Heart right ventricle (tissue), 16 donors: ENCODE measurements around the gene DENND1A. TPM values are rescaled to one million over a fixed set of nuclear protein-coding genes. Genes with fewer than 3 reads are reported as not detected.

ENCODE experiments used
- ATAC-seq, 8 donors: fragments of 200-7000 bp; cut with Tn5 transposase; one replicate each; pipeline ENCODE4 v1.9.1; 2020; ENCODE audit warnings: mild to moderate bottlenecking in 8 of 8, moderate library complexity in 8 of 8, moderate number of reproducible peaks in 1 of 8
- DNase-seq, 2 donors: peaks; one replicate each; pipeline ENCODE4 v3.0.0-alpha.2; 2020
- H3K27ac ChIP-seq, 10 donors: fragments of 200-600 bp; sonication (generic) in 2 of 10; one replicate each; pipeline versions ENCODE4 v1.5.0 to v1.8.0; 2020 to 2022; ENCODE audit warnings: mild to moderate bottlenecking in 3 of 10
- H3K27me3 ChIP-seq, 7 donors: fragments of 200-600 bp; one replicate each; pipeline ENCODE4 v1.8.0; 2021 to 2022; ENCODE audit warnings: mild to moderate bottlenecking in 2 of 7
- H3K36me3 ChIP-seq, 9 donors: fragments of 200-600 bp; sonication (generic) in 1 of 9; one replicate each; pipeline versions ENCODE4 v1.5.0 to v1.8.0; 2020 to 2022; ENCODE audit warnings: mild to moderate bottlenecking in 2 of 9
- H3K4me1 ChIP-seq, 9 donors: fragments of 200-600 bp; sonication (generic) in 1 of 9; one replicate each; pipeline versions ENCODE4 v1.5.0 to v1.8.0; 2020 to 2022; ENCODE audit warnings: mild to moderate bottlenecking in 4 of 9
- H3K4me3 ChIP-seq, 10 donors: fragments of 200-600 bp; sonication (generic) in 2 of 10; one replicate each; pipeline versions ENCODE4 v1.5.0 to v1.8.0; 2020 to 2022; ENCODE audit warnings: mild to moderate bottlenecking in 7 of 10, moderate library complexity in 2 of 10
- H3K9me3 ChIP-seq, 11 donors: fragments of 200-600 bp in 10 of 11; sonication (generic) in 2 of 11; one replicate each; pipeline versions ENCODE4 v1.5.0 to v1.8.0; 2013 to 2022; ENCODE audit warnings: mild to moderate bottlenecking in 2 of 11, control low read depth in 1 of 11, moderate library complexity in 1 of 11
- WGBS, 2 donors: extraction: QIAGEN DNeasy Blood & Tissue Kit; methylation state at CpG; one replicate each; pipeline ENCODE4 v1.1.7; 2013; ENCODE audit warnings: inconsistent platforms in 1 of 2; 5-methylcytosine and 5-hydroxymethylcytosine counted together
- intact Hi-C, 10 donors: fragments of 100-400 bp; cut with DNase I; formaldehyde crosslinking; loops; one replicate each; pipeline versions ENCODE4 v1.11.1 to v1.14.2; 2022
- polyA plus RNA-seq, 2 donors: library from polyadenylated mRNA; stranded (reverse); fragments of 200-250 nt; gene quantifications; one replicate each; pipeline ENCODE4 v1.2.3, GENCODE V29; 2013
- total RNA-seq, 10 donors: library from RNA; stranded (reverse); fragmentation: NEBNext Ultra II Directional in 3 of 10; extraction: Animal tissue kit (Norgen Biotek cat#: 25700) in 3 of 10; gene quantifications; one replicate each; pipeline versions ENCODE4 v1.2.1 to v1.2.4, GENCODE V29; 2021 to 2023
- TF ChIP-seq, protein P1 (sequence below), 9 donors: fragments of 200-600 bp; sonication (generic) in 2 of 9; IDR thresholded peaks; one replicate each; pipeline versions ENCODE4 v1.5.0 to v1.8.0; 2021 to 2022; ENCODE audit warnings: antibody characterized with exemption in 9 of 9, mild to moderate bottlenecking in 5 of 9, moderate library complexity in 1 of 9
- donor health status: Arrhythmogenic right ventricular cardiomyopathy.
- donor health status: ischemic (EF 13 %, LVEDD 7.1; RV severe dilation, severe dysfunction).
- donor health status: healthy with polysubstance abuse.
- donor health status: DM: no; HTN: yes; CAD: no.
- donor health status: DM: no; HTN: no; CAD: no.
- donor health status: ischemic (EF 25% LVEDD 6.9; RV normal size, moderate dysfunction).
- donor health status: ischemic (EF 25% LVEDD 5.7; RV mildly dilated, moderate dysfunction).
- donor health status: healthy.
- donor health status: DM: yes; HTN: yes; CAD: no.
- donor health status: Ischemic cardiomyopathy.
- donor health status: ischemic (EF 35%, LVEDD 5.7; RV mildly dilated, moderate dysfunction).
- donor health status: nonischemic (EF 11% LVEDD 7.7; RV severe dilation, severe dysfunction).
- donor health status: DM: yes; HTN: yes; CAD: no.
- donor health status: PGD.
- donor health status: ischemic (EF 29% LVEDD 5.4; RV normal size, mild dysfunction).
- donor health status: nonischemic (EF 23%, LVEDD 6.1; RV moderate dilation, normal function).

DENND1A gene
- total and polyA plus RNA-seq, 12 donors: 7.3 to 19.6 (median 12.2) TPM

GRCh38 chr9:123601828-123602227, 328.1 kb downstream of the DENND1A start:
- H3K36me3 ChIP-seq: peaks cover 0 to 10% (median 0%) of the 10 kb centered on the region in 9 donors
- TF ChIP-seq, protein P1, sequence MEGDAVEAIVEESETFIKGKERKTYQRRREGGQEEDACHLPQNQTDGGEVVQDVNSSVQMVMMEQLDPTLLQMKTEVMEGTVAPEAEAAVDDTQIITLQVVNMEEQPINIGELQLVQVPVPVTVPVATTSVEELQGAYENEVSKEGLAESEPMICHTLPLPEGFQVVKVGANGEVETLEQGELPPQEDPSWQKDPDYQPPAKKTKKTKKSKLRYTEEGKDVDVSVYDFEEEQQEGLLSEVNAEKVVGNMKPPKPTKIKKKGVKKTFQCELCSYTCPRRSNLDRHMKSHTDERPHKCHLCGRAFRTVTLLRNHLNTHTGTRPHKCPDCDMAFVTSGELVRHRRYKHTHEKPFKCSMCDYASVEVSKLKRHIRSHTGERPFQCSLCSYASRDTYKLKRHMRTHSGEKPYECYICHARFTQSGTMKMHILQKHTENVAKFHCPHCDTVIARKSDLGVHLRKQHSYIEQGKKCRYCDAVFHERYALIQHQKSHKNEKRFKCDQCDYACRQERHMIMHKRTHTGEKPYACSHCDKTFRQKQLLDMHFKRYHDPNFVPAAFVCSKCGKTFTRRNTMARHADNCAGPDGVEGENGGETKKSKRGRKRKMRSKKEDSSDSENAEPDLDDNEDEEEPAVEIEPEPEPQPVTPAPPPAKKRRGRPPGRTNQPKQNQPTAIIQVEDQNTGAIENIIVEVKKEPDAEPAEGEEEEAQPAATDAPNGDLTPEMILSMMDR (IDR thresholded peaks at IDR 0.05): no peak

GRCh38 chr9:123599781-123600180, 330.1 kb downstream of the DENND1A start:
- DNase-seq: no peak
- TF ChIP-seq, protein P1 (IDR thresholded peaks at IDR 0.05): no peak
- Histone ChIP-seq H3K9me3 (no peaks in the 10 kb centered on the region), H3K4me3 (no peak overlapping the region), H3K27me3 (no peaks in the 10 kb centered on the region), H3K27ac (no peak overlapping the region), H3K4me1 (no peaks in the 10 kb centered on the region), H3K36me3 (peaks cover 0 to 4% (median 0%) of the 10 kb centered on the region in 9 donors)
- intact Hi-C loops: loop anchor here in 1 of 10 donors (10.0 kb wide), 1 partner anchor 205 kb away; no protein-coding TSS in a partner anchor
- no peak for ATAC-seq
- WGBS, 2 donors: 97% methylated on average over 7 of the region's 7 CpGs

More at GRCh38 chr9:123601828-123602227, 328.1 kb downstream of the DENND1A start:
- H3K4me1 ChIP-seq: no peaks in the 10 kb centered on the region
- ATAC-seq (no peak), DNase-seq (no peak)
- H3K4me3 ChIP-seq: no peak overlapping the region
- H3K9me3 ChIP-seq: no peaks in the 10 kb centered on the region
- intact Hi-C loops: loop anchor here in 1 of 10 donors (10.0 kb wide), 1 partner anchor 207 kb away; no protein-coding TSS in a partner anchor
- no peak overlapping the region for H3K27ac ChIP-seq
- WGBS, 2 donors: 50 to 94% methylated on average over 2 of the region's 2 CpGs
- H3K27me3 ChIP-seq: no peaks in the 10 kb centered on the region

DNA sequence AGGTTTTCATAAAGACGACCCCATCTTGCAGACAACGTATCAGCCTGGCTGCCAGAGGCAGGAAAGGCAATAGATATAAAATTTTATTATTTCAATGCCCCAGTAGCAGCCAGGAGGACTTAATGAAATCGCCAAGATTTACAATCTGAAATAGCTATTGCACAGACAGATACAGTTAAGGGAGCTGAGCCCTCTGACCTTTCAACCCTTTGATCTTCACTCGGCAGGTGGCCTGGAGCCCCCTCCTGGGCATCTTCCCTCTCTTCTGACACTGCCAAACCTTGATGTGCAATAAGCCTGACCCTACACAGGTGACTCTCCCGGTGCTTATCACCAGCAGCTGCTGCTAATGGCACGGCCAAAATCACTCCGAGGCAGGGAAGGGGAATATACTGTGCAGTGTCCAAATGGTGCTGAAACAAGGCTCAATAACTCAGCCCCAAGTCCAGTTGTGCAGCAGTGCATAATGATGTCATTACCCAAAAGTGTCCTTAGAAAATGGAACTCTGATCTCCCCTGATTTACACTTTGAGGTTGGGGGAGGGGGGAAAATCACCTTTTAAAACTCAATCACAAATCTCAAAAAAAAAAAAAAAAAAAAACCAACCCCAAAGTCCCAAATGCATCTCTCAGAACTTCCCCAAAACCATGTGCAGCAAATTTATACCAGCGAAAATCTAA, 331.9 kb downstream of the DENND1A start:
- Histone ChIP-seq H3K36me3 (peaks cover 0 to 4% (median 0%) of the 10 kb centered on the region in 9 donors), H3K4me3 (no peak overlapping the region), H3K27me3 (no peaks in the 10 kb centered on the region), H3K27ac (no peak overlapping the region), H3K9me3 (no peaks in the 10 kb centered on the region), H3K4me1 (no peaks in the 10 kb centered on the region)
- TF ChIP-seq, protein P1 (IDR thresholded peaks at IDR 0.05): no peak
- ATAC-seq (no peak), DNase-seq (no peak)
- 84 to 88% methylated on average over 8 of the region's 8 CpGs for WGBS, 2 donors
- intact Hi-C loops: no loop called here

- Histone ChIP-seq H3K9me3 (no peaks in the 10 kb centered on the region), H3K4me3 (no peak overlapping the region), H3K27ac (no peak overlapping the region), H3K27me3 (no peaks in the 10 kb centered on the region), H3K36me3 (no peaks in the 10 kb centered on the region), H3K4me1 (no peaks in the 10 kb centered on the region)
- TF ChIP-seq, protein P1 (IDR thresholded peaks at IDR 0.05): no peak
- intact Hi-C loops: no loop called here
- DNase-seq (no peak), ATAC-seq (no peak)
- 98 to 99% methylated on average over 4 of the region's 4 CpGs for WGBS, 2 donors
Measured at GRCh38 chr9:123597048-123597447, 332.9 kb downstream of the DENND1A start.
